IMR-90 (cell line): Measurements from ENCODE around the gene FNIP2. TPM values are rescaled to one million over a fixed set of nuclear protein-coding genes. Genes with fewer than 3 reads are reported as not detected.
A peak's percentile ranks its signal among the peaks of the same experiment; 100 is the strongest.

ENCODE experiments used
- ATAC-seq: fragments of 200-7000 bp; cut with Tn5 transposase; 2 replicates; pipeline ENCODE4 v1.9.1; 2020; ENCODE audit warnings: low read depth, mild to moderate bottlenecking, moderate library complexity
- BruUV-seq: library from RNA; stranded (reverse); fragments of 400-500 nt; replicated peaks from 2 replicates; lab custom pipeline; 2021; lab: Mats Ljungman, UMichigan
- CTCF ChIA-PET: fragments of 300-600 bp; formaldehyde crosslinking; extraction: SDS; loops from one replicate; lab custom pipeline; 2021; ENCODE audit warnings: antibody characterized with exemption; lab: Yijun Ruan, JAX
- POLR2A ChIA-PET: fragments of 300-600 bp; sonication (Branson Sonifier 250); formaldehyde crosslinking; loops from one replicate; lab custom pipeline; 2022; ENCODE audit warnings: antibody characterized with exemption; ENCODE audit not compliant: unreplicated experiment; lab: Charles Lee
- DNase-seq: peaks from one replicate; pipeline ENCODE4 v3.0.0; 2013
- H2AFZ ChIP-seq: replicated peaks from 2 replicates; pipeline ENCODE3; 2013; ENCODE audit warnings: low read length, mild to moderate bottlenecking; ENCODE audit not compliant: poor library complexity
- H2AK5ac ChIP-seq: 2 replicates; pipeline ENCODE4 v1.6.1; 2013; ENCODE audit warnings: low read depth, low read length, inconsistent platforms
- H2AK9ac ChIP-seq: replicated peaks from 2 replicates; pipeline ENCODE3; 2013; ENCODE audit warnings: mild to moderate bottlenecking, low read depth, low read length, moderate library complexity; ENCODE audit not compliant: poor library complexity
- H2BK120ac ChIP-seq: 2 replicates; pipeline ENCODE4 v1.6.1; 2013; ENCODE audit warnings: low read depth, low read length, inconsistent platforms
- H2BK15ac ChIP-seq: 3 replicates; pipeline ENCODE4 v1.6.1; 2013; ENCODE audit warnings: low read depth, low read length, inconsistent platforms
- H2BK20ac ChIP-seq: 2 replicates; pipeline ENCODE4 v1.6.1; 2013; ENCODE audit warnings: low read depth, mild to moderate bottlenecking, inconsistent platforms, low read length, moderate library complexity
- H2BK5ac ChIP-seq: 2 replicates; pipeline ENCODE4 v1.6.1; 2013; ENCODE audit warnings: mild to moderate bottlenecking, low read depth, low read length, inconsistent platforms; ENCODE audit not compliant: poor library complexity, severe bottlenecking
- H3K14ac ChIP-seq: replicated peaks from 2 replicates; pipeline ENCODE4 v1.6.1; 2013; ENCODE audit warnings: low read depth, low read length, inconsistent platforms
- H3K18ac ChIP-seq: 2 replicates; pipeline ENCODE4 v1.6.1; 2013; ENCODE audit warnings: low read depth, low read length, control low read depth
- H3K23ac ChIP-seq: 2 replicates; pipeline ENCODE4 v1.6.1; 2013; ENCODE audit warnings: low read depth, low read length, inconsistent platforms
- H3K27ac ChIP-seq: 2 replicates; pipeline ENCODE4 v1.5.1; 2013; ENCODE audit warnings: mild to moderate bottlenecking, control low read depth, low read length; ENCODE audit not compliant: insufficient read depth
- H3K27me3 ChIP-seq: 2 replicates; pipeline ENCODE4 v1.6.1; 2013; ENCODE audit warnings: low read length; ENCODE audit not compliant: control insufficient read depth, insufficient read depth
- H3K36me3 ChIP-seq: 2 replicates; pipeline ENCODE4 v1.6.1; 2013; ENCODE audit warnings: low read length, mixed read lengths; ENCODE audit not compliant: control insufficient read depth, insufficient read depth
- H3K4ac ChIP-seq: 2 replicates; pipeline ENCODE4 v1.6.1; 2013; ENCODE audit warnings: low read depth, low read length, inconsistent platforms
- H3K4me1 ChIP-seq: 2 replicates; pipeline ENCODE4 v1.6.1; 2013; ENCODE audit warnings: low read length, mixed read lengths; ENCODE audit not compliant: control insufficient read depth, insufficient read depth
- H3K4me2 ChIP-seq: 2 replicates; pipeline ENCODE4 v1.6.1; 2013; ENCODE audit warnings: low read depth, mild to moderate bottlenecking, control low read depth, low read length, moderate library complexity
- H3K4me3 ChIP-seq: 2 replicates; pipeline ENCODE4 v1.5.1; 2013; ENCODE audit warnings: low read depth, mild to moderate bottlenecking, control low read depth, low read length, moderate library complexity; ENCODE audit not compliant: insufficient read depth
- H3K56ac ChIP-seq: 2 replicates; pipeline ENCODE4 v1.6.1; 2013; ENCODE audit warnings: low read length, inconsistent platforms; ENCODE audit not compliant: insufficient read depth; ENCODE audit errors: extremely low read depth
- H3K79me1 ChIP-seq, 2 experiments: 2 replicates each; pipeline ENCODE4 v1.6.1; 2013; ENCODE audit warnings: low read length in 2 of 2, inconsistent platforms in 1 of 2, low read depth in 1 of 2
- H3K9ac ChIP-seq: 2 replicates; pipeline ENCODE4 v1.6.1; 2013; ENCODE audit warnings: low read depth, low read length, control low read depth
- H3K9me1 ChIP-seq: 2 replicates; pipeline ENCODE4 v1.6.1; 2013; ENCODE audit warnings: low read length, inconsistent platforms; ENCODE audit not compliant: insufficient read depth
- H3K9me3 ChIP-seq: 2 replicates; pipeline ENCODE4 v1.6.1; 2013; ENCODE audit warnings: low read length; ENCODE audit not compliant: control insufficient read depth, insufficient read depth
- H4K20me1 ChIP-seq: 2 replicates; pipeline ENCODE4 v1.6.1; 2013; ENCODE audit warnings: low read length, inconsistent platforms; ENCODE audit not compliant: insufficient read depth
- H4K5ac ChIP-seq: 2 replicates; pipeline ENCODE4 v1.6.1; 2013; ENCODE audit warnings: mild to moderate bottlenecking, low read depth, low read length, control low read depth
- H4K8ac ChIP-seq, 2 experiments: 2 replicates each; pipeline ENCODE4 v1.6.1; 2013; ENCODE audit warnings: low read depth in 2 of 2, low read length in 2 of 2, control low read depth in 1 of 2, inconsistent platforms in 1 of 2
- H4K91ac ChIP-seq: 2 replicates; pipeline ENCODE4 v1.6.1; 2013; ENCODE audit warnings: low read depth, low read length, inconsistent platforms; ENCODE audit not compliant: insufficient read depth
- BHLHE40 ChIP-seq: fragments of 150-350 bp; IDR thresholded peaks from 2 replicates; pipeline ENCODE4 v1.6.1; 2016; ENCODE audit warnings: mild to moderate bottlenecking, low read depth, low read length
- CEBPB ChIP-seq: IDR thresholded peaks from 2 replicates; pipeline ENCODE4 v1.6.1; 2012; ENCODE audit warnings: low read depth, low read length, improper control_type of control experiment
- CHD1 ChIP-seq: IDR thresholded peaks from 2 replicates; pipeline ENCODE4 v1.6.1; 2012; ENCODE audit warnings: low read depth, low read length, improper control_type of control experiment
- CTCF ChIP-seq: conservative IDR thresholded peaks from 2 replicates; pipeline ENCODE4 v1.5.1; 2012; ENCODE audit warnings: mild to moderate bottlenecking, low read depth, low read length, improper control_type of control experiment
- ELK1 ChIP-seq: fragments of 150-350 bp; IDR thresholded peaks from 2 replicates; pipeline ENCODE4 v1.6.1; 2016; ENCODE audit warnings: low read depth, mild to moderate bottlenecking, low read length, moderate library complexity, borderline replicate concordance
- FOS ChIP-seq: fragments of 150-350 bp; IDR thresholded peaks from 2 replicates; pipeline ENCODE4 v1.6.1; 2016; ENCODE audit warnings: low read depth, low read length
- MAFK ChIP-seq: IDR thresholded peaks from 2 replicates; pipeline ENCODE4 v1.6.1; 2012; ENCODE audit warnings: low read depth, low read length, improper control_type of control experiment
- MAZ ChIP-seq: IDR thresholded peaks from 2 replicates; pipeline ENCODE4 v1.6.1; 2012; ENCODE audit warnings: low read depth, mild to moderate bottlenecking, low read length, improper control_type of control experiment, moderate library complexity, borderline replicate concordance
- MXI1 ChIP-seq: IDR thresholded peaks from 2 replicates; pipeline ENCODE4 v1.6.1; 2012; ENCODE audit warnings: low read depth, mild to moderate bottlenecking, low read length, moderate library complexity, borderline replicate concordance
- POLR2A ChIP-seq: IDR thresholded peaks from 2 replicates; pipeline ENCODE4 v1.6.1; 2012; ENCODE audit warnings: mild to moderate bottlenecking, low read depth, low read length
- RAD21 ChIP-seq: IDR thresholded peaks from 2 replicates; pipeline ENCODE4 v1.6.1; 2012; ENCODE audit warnings: low read length, improper control_type of control experiment
- RCOR1 ChIP-seq: IDR thresholded peaks from 2 replicates; pipeline ENCODE4 v1.6.1; 2012; ENCODE audit warnings: mild to moderate bottlenecking, low read length, improper control_type of control experiment; ENCODE audit not compliant: insufficient replicate concordance
- RFX5 ChIP-seq: IDR thresholded peaks from 2 replicates; pipeline ENCODE4 v1.8.0; 2012; ENCODE audit warnings: low read depth, mild to moderate bottlenecking, low read length, moderate library complexity
- SMC3 ChIP-seq: fragments of 150-350 bp; IDR thresholded peaks from 2 replicates; pipeline ENCODE4 v1.6.1; 2016; ENCODE audit warnings: low read depth, mild to moderate bottlenecking, antibody characterized with exemption, low read length, moderate library complexity
- USF2 ChIP-seq: fragments of 150-350 bp; IDR thresholded peaks from 2 replicates; pipeline ENCODE4 v1.6.1; 2017; ENCODE audit warnings: mild to moderate bottlenecking, antibody characterized with exemption, low read length, low read depth
- dilution Hi-C: fragments of 300-500 bp; cut with HindIII; formaldehyde crosslinking; loops from one replicate; pipeline ENCODE4 v1.14.3; 2018; ENCODE audit warnings: low sequenced_read_pairs; ENCODE audit not compliant: unreplicated experiment
- in situ Hi-C: fragments of 300-500 bp; cut with MboI; formaldehyde crosslinking; loops from 3 replicates; pipeline ENCODE4 v1.14.3; 2019; ENCODE audit warnings: low sequenced_read_pairs, inconsistent platforms, mixed read lengths
- intact Hi-C: fragments of 100-400 bp; cut with micrococcal nuclease; formaldehyde crosslinking; loops from 2 replicates; pipeline ENCODE4 v1.10.0; 2022
- polyA plus RNA-seq, 3 experiments: library from polyadenylated mRNA; depleted of rRNA; stranded (reverse); fragments of >200 nt; gene quantifications; 2 replicates each; pipeline ENCODE4 v1.2.3, GENCODE V29; 2012; ENCODE audit warnings: low replicate concordance in 1 of 3
- total RNA-seq: library from RNA; depleted of rRNA; stranded (reverse); fragments of >200 nt; gene quantifications from 2 replicates; pipeline ENCODE4 v1.2.3, GENCODE V29; 2012

The FNIP2 gene
- total and polyA plus RNA-seq, 2 of the 4 experiments (the other 2 are of a cell fraction) = 4.7 to 24.6 TPM

- intact Hi-C loops (no loop called here), in situ Hi-C loops (no loop called here), dilution Hi-C loops (no loop called here)
- H3K23ac ChIP-seq = 0 out of 2 replicates have a peak overlapping the region, but pooled peaks have one; percentile 17
- H3K27ac ChIP-seq = no peak overlapping the region
- H3K18ac ChIP-seq = no peak overlapping the region
- H3K4ac ChIP-seq = no peak overlapping the region
- POLR2A ChIA-PET = no interaction called here
- H3K9me3 ChIP-seq = no peaks in the 10 kb centered on the region
- no peak overlapping the region for H2AFZ ChIP-seq
- H3K4me3 ChIP-seq = no peak overlapping the region
- ATAC-seq = no peak
- no peak overlapping the region for H2BK5ac ChIP-seq
- H3K4me2 ChIP-seq = no peak overlapping the region
- H4K5ac ChIP-seq = no peak overlapping the region
- peaks cover 9% of the 10 kb centered on the region; the same call in 1 of the 2 replicates for H4K20me1 ChIP-seq
- H3K79me1 ChIP-seq = peaks cover 31 to 59% of the 10 kb centered on the region in 2 experiments
- TF ChIP-seq RAD21 (no peak), POLR2A (no peak), SMC3 (no peak), MAFK (no peak), USF2 (no peak), CHD1 (no peak), RFX5 (no peak), FOS (no peak), CEBPB (no peak), CTCF (no peak), MAZ (no peak), ELK1 (no peak), RCOR1 (no peak), BHLHE40 (no peak), MXI1 (no peak)
- H3K36me3 ChIP-seq = no peaks in the 10 kb centered on the region
- peaks cover 7% of the 10 kb centered on the region for H3K4me1 ChIP-seq
- no peak overlapping the region for H4K91ac ChIP-seq
- no peak overlapping the region for H2AK9ac ChIP-seq
- no peak overlapping the region for H3K9ac ChIP-seq
- no peak overlapping the region for H3K14ac ChIP-seq
- no peaks in the 10 kb centered on the region for H3K27me3 ChIP-seq
- H2AK5ac ChIP-seq = no peak overlapping the region
- CTCF ChIA-PET = interaction anchor here (0.7 kb wide), 1 partner anchor 17 kb away, joined by 3 read pairs; no protein-coding TSS in a partner anchor
- no TSS peak for BruUV-seq
- no peak overlapping the region for H3K56ac ChIP-seq
- no peak overlapping the region for H2BK15ac ChIP-seq
- H4K8ac ChIP-seq = no peak overlapping the region
- H3K9me1 ChIP-seq = peaks cover 12% of the 10 kb centered on the region
- no peak for DNase-seq
- no peak overlapping the region for H2BK120ac ChIP-seq
- H2BK20ac ChIP-seq = no peak overlapping the region
Observed at GRCh38 chr4:158799013-158799770, 30.4 kb downstream of the FNIP2 start.
